CD4-positive, alpha-beta T cell treated with Interleukin-4 for 1 hour (primary cell): ENCODE data around the gene PRAMEF8.
"Not testable (repeated sequence)": the region's sequence is repeated elsewhere in the genome, so short reads cannot be mapped to it uniquely, and the experiment has no call there.

Experiments used
- DNase-seq, 2 donors: peaks; one replicate each; pipeline ENCODE4 v3.0.0-alpha.2; 2020 to 2022

The PRAMEF8 gene

GRCh38 chr1:13285037-13285436 is at the start of gene PRAMEF8:
Gene PRAMEF8, minus strand, starts transcription at chr1:13285137. Its CDS starts 1,046 bp downstream, at chr1:13284091.
- not testable (repeated sequence) for DNase-seq

GRCh38 chr1:13315281-13315680 is 30.3 kb upstream of the PRAMEF8 start, which contains the start of gene PRAMEF15:
Gene PRAMEF15, plus strand, starts transcription at chr1:13315581. Its CDS starts 2,827 bp downstream, at chr1:13318408.
- not testable (repeated sequence) for DNase-seq

- DNase-seq: not testable (repeated sequence)
Observed at GRCh38 chr1:13303239-13303638, 18.3 kb upstream of the PRAMEF8 start, which contains the start of gene PRAMEF33. Gene PRAMEF33, plus strand, starts transcription at chr1:13303539. Its CDS starts 2,416 bp downstream, at chr1:13305955.

- not testable (repeated sequence) for DNase-seq
Observed at GRCh38 chr1:13302197-13302596, 17.3 kb upstream of the PRAMEF8 start.

- DNase-seq: not testable (repeated sequence)
Observed at GRCh38 chr1:13298699-13299098, 13.8 kb upstream of the PRAMEF8 start.

GRCh38 chr1:13297216-13297931 is 12.4 kb upstream of the PRAMEF8 start:
- not testable (repeated sequence) for DNase-seq

GRCh38 chr1:13289030-13289429 is 4.1 kb upstream of the PRAMEF8 start:
- DNase-seq: not testable (repeated sequence)

GRCh38 chr1:13279617-13280016 is 5.3 kb downstream of the PRAMEF8 start:
- DNase-seq: not testable (repeated sequence)

GRCh38 chr1:13277016-13277415 is 7.9 kb downstream of the PRAMEF8 start:
- not testable (repeated sequence) for DNase-seq

GRCh38 chr1:13265124-13265523 is 19.8 kb downstream of the PRAMEF8 start:
- DNase-seq: not testable (repeated sequence)

GRCh38 chr1:13253898-13254297 is 31.0 kb downstream of the PRAMEF8 start, which contains the start of gene PRAMEF5:
Gene PRAMEF5, plus strand, starts transcription at chr1:13254198. Its CDS starts 5,071 bp downstream, at chr1:13259269.
- DNase-seq: not testable (repeated sequence)

- not testable (repeated sequence) for DNase-seq
Observed at GRCh38 chr1:13247122-13247521, 37.8 kb downstream of the PRAMEF8 start.

GRCh38 chr1:13246554-13246871 is 38.4 kb downstream of the PRAMEF8 start:
- not testable (repeated sequence) for DNase-seq

GRCh38 chr1:13245841-13246553 is 38.9 kb downstream of the PRAMEF8 start:
- not testable (repeated sequence) for DNase-seq

GRCh38 chr1:13243536-13244263 is 41.2 kb downstream of the PRAMEF8 start:
- DNase-seq: not testable (repeated sequence)

- DNase-seq: not testable (repeated sequence)
Observed at GRCh38 chr1:13239633-13240032, 45.3 kb downstream of the PRAMEF8 start.

- DNase-seq: not testable (repeated sequence)
Observed at GRCh38 chr1:13237572-13237971, 47.4 kb downstream of the PRAMEF8 start.

GRCh38 chr1:13234057-13234456 is 50.9 kb downstream of the PRAMEF8 start:
- not testable (repeated sequence) for DNase-seq

GRCh38 chr1:13232056-13232455 is 52.9 kb downstream of the PRAMEF8 start:
- not testable (repeated sequence) for DNase-seq
